Measurements from ENCODE around the gene UBL7.
"Not testable (repeated sequence)": the region's sequence is repeated elsewhere in the genome, so short reads cannot be mapped to it uniquely, and the experiment has no call there.

Gene UBL7

DNA sequence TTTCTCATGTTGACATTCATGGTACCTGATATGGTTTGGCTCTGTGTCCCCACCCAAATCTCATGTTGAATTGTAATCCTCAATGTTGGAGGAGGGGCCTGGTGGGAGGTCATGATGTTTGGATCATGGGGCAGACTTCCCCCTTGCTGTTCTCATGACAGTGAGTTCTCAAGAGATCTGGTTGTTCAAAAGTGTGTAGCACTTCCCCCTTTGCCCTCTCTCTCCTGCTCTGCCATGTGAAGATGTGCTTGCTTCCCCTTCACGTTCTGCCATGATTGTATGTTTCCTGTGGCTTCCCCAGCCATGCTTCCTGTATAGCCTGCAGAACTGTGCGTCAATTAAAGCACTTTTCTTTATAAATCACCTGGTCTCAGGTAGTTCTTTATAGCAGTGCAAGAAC, 3.3 kb upstream of the UBL7 start:
- DNase-seq (ENCODE audit: low read depth in 2 of 3, low spot score in 2 of 3): no peak

DNA sequence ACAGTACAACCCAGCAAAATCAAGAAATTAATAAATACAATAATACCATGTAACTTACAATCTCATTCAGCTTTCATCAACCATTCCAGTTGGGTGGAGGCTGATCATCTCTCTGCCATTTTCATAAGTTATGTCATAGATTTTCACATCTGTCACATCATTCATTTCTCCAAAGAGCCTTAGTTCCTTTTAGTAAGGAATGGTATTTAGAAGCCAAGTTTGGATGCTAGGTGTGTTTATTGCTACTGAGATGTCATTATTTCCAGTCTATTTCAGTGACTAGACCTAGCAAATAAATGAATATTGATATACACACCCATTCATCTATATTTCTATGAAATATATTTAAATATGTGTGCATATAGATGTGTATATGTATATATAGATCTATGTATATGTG, 2.7 kb upstream of the UBL7 start:
- no peak for DNase-seq (ENCODE audit: low read depth in 2 of 3, low spot score in 2 of 3)

DNA sequence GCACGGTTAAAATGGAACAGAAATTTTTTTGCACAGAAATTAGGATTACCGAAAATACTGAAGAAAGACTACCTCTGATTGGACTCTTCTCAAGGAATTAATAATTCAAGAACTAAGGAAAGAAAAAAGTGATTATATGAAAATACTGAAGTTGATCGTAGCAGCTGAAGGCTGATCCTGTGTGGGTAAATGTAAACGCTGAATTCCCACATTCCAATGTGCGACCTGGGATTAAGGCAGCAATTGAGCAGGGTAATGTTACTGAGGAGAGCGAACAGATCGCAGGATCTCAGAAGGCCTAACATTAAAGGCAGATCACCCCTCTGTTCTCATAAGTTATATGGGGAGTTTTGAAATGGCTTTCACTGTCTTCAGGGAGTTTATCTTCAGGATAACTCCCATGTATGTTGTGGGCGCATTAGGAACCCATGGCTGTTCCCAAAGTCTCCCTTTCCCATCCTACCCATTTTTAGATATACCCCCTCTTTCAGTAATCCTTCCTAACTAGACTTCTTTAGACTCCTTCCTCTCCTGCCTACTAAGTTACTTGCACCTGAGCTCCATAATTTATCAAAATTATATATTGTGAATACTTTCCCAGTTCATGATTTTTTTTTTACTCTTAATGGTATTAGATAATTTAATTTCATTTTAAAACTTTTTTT, 1.0 kb upstream of the UBL7 start:
- no peak for DNase-seq (ENCODE audit: low read depth in 2 of 3, low spot score in 2 of 3)

DNA sequence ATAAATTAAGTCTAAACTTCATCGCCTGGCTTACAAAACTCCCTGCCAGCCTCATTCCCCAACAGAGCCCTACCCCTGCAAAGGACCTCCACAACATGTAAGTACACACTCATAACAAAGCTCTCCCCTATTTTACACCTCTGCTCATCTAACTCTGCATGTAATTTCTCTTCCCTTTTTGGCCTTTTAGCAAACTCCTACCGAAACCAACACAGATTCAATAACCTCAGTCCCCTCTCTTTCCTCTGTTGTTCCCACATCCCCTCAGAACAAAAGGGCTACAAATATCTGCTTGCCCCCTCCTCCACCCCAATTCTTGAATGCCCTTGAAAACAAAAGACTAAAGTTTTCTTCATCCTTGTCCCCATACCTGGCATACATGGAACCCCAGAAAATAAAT, 662 bp downstream of the UBL7 start:
- no peak for DNase-seq (ENCODE audit: low read depth in 2 of 3, low spot score in 2 of 3)

- not testable (repeated sequence) for DNase-seq (ENCODE audit: low read depth in 2 of 3, low spot score in 2 of 3)
Measured at GRCh38 chr15:74459798-74460197, 1.2 kb downstream of the UBL7 start.

- DNase-seq (ENCODE audit: low read depth in 2 of 3, low spot score in 2 of 3): no peak
Measured at GRCh38 chr15:74458473-74458872, 2.5 kb downstream of the UBL7 start.

GRCh38 chr15:74457036-74457435, 3.9 kb downstream of the UBL7 start:
- not testable (repeated sequence) for DNase-seq (ENCODE audit: low read depth in 2 of 3, low spot score in 2 of 3)

- DNase-seq (ENCODE audit: low read depth in 2 of 3, low spot score in 2 of 3): no peak
Measured at GRCh38 chr15:74454764-74455500, 6.0 kb downstream of the UBL7 start.

- DNase-seq (ENCODE audit: low read depth in 2 of 3, low spot score in 2 of 3): no peak
Measured at GRCh38 chr15:74453925-74454763, 6.8 kb downstream of the UBL7 start.

DNA sequence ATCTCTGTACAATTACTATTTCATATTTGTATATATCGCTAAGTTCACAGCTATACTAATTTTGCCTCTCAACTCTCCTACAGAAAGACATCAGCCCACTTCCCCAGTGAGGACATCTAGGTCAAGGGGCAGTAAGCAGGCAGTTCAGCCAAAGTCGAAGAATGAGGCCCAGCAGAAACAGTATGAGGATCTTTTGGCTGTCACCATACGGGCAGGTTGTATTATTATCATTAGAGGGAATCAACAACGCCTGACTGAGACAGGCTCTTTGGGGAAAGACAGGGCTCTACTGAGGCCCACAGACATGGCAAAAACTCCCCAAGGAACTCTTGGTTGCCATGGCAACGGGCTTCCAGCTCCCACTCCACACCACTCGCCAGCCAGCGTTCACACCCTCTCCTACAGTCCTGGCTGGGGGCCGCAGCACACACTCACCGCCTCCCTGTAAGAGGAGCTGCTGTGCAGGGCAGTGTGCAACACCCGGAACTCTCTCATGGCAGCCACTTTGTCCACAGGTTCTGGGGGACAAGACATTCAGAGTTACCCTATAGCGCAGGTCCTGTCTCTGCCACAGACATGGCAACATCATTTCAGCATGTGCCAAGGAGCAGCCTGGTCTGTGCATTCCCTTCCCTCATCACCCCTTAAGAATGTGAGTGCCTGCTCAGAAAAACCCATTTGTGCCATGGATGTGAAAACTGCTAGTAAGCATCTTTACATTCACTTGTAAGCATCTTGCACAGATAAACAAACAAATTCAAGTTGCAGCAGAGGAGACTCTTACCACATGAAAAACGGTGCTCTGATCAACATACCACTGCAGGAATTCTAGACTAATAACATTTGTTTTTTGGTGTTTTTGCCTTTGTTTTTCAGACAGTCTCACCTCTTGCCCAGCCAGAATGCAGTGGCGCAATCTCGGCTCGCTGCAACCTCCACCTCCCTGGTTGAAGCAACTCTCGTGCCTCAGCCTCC, 8.8 kb downstream of the UBL7 start:
- no peak for DNase-seq (ENCODE audit: low read depth in 2 of 3, low spot score in 2 of 3)

DNA sequence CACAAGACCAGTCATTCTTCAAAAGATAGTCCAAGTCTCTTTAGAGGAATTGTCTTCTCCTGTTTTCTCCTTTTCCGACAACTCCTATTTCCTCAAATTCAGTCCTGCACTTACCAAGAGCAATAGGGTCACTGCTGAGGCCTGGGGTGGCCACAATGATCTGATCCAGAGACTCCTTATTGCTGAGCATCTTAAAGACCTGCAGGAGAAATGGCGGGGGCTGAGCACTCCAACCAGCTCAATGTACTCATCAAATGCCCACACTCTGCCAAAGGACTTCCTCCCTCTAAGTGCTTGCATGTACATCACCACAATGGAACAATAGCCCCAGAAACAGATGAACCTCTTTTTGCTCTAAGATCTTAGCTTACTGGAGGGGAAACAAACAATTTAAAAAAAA, 9.6 kb downstream of the UBL7 start:
- no peak for DNase-seq (ENCODE audit: low read depth in 2 of 3, low spot score in 2 of 3)

GRCh38 chr15:74449643-74450205, 11.2 kb downstream of the UBL7 start:
- DNase-seq (ENCODE audit: low read depth in 2 of 3, low spot score in 2 of 3): no peak

DNA sequence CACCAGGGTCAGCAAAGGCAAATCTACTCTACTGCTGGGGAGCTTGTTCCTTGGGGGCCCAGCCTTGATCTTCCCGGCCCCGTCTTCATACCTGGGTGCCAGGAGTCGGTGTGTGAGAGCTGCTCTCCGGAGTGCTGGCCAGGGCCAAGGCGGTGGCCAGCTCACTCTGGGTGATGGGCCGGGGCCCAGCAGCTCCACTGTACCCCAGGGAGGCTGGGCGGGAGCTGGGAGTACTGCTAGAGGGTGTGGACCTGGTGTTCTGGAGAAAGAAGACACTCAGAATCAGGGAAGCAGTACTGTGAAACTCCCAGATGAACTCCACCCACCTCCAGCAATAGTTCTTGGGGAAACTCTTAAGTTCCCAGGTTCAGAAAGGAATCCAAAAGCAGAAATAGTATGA, 11.9 kb downstream of the UBL7 start:
- DNase-seq (ENCODE audit: low read depth in 2 of 3, low spot score in 2 of 3): no peak

DNA sequence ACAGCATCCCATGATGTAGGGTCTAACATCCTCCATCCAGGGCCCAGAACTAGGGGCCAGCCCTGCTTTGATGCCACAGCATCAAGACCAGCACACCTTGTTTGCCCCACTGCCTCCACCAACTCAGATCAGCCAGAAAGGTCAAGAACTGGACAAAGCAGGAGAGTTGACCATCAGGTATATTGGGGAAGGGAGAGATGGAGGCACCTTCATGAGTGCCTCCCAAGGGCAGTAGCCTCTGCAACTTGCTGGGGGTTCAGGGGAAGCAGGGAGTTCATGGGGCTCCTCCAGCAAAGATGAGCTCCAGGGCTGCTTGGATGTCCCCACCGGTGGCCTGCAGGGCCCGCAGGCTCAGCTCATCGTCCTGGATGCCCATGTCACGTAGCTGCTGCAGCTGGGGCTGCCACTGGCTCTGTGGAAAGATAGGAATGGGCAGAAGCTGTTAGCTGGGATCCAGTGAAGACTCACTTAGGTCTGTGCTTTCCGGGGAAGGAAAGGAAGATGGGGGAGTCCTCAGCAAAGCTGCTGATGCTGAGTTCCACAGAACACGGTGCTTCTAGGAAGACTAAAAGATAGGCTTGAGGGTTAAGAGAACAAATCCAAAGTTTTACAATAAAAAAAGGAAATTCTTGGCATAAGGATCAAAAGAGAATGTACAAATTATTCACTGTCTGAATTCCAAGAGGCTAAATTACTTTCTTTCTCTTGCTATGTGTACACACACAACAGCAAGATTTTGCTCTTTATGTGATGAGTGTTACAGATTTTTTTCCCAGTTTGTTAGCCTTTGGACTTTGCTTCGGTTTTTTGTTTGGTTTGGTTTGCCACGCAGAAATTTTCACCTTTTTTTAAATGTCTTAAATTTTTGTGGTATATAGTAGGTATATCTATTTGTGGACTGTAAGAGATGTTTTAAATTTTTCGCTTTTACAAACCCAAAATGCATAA, 14.9 kb downstream of the UBL7 start:
- no peak for DNase-seq (ENCODE audit: low read depth in 2 of 3, low spot score in 2 of 3)

GRCh38 chr15:74444106-74445062, 16.6 kb downstream of the UBL7 start:
- no peak for DNase-seq (ENCODE audit: low read depth in 2 of 3, low spot score in 2 of 3)

DNA sequence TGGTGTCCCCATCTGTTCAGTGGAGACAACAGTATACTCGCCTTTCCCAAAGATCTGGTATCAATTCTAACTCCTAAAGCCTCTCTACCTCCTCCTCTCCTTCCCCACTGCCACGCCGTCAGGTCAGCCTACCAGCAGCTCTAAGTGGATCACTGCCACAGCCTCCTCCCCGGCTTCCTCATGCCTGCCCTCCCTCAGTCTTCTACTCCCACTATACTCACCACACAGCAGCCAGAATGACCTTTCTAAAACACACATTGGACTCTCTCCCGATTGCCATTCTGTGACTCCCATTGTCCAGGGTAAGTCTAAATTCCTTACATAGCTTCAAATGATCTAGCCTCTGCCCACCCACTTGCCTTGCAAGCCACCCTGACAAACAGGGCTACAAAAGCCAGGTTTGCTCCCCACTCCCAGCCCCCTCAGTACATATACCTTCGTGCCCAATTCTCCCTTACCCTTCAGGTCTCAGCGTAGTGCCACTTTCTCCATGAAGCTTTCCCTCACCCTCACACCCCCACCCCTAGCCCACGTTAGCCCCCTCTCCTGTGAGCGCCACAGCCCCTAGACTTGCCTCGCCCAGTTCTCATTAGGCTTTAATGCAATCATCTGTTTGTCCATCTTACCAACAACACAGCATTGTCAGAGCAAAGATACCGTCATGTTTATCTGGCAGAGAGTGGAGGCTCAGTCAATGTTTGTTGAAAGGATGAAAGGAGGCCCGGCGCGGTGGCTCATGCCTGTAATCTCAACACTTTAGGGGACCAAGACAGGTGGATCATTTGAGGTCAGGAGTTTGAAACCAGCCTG, 17.7 kb downstream of the UBL7 start:
- DNase-seq (ENCODE audit: low read depth in 2 of 3, low spot score in 2 of 3): no peak

DNA sequence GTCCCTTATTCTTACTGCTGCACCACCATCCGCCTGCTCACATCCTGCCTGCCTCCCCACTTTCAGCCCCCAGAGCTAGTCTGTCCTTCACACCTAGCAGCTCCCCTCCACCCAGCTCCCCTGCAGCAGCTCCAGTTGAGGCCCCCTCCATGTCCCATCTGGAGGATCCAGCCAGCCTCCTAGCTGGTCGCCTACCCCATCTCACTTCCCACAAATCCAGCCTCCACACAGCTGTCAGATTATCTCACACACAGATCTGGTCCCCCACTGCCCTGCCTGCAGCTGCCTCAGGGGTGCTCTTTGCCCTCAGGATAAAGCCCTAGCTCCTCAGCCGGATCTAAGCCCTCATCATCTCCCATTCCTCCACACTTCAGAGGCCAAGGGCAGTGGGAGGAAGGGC, 18.4 kb downstream of the UBL7 start:
- DNase-seq (ENCODE audit: low read depth in 2 of 3, low spot score in 2 of 3): no peak

Data from activated CD8-positive, alpha-beta memory T cell treated with anti-CD3 and anti-CD28 coated beads for 48 hours (primary cell).